NCI-H524 treated with DMSO at 0.1 percent for 48 hours (cell line): Measurements from ENCODE around the gene ODF4.

Experiments
- DNase-seq: peaks from one replicate; lab custom pipeline; 2025; lab: John Stamatoyannopoulos, UW

The ODF4 gene, protein sequence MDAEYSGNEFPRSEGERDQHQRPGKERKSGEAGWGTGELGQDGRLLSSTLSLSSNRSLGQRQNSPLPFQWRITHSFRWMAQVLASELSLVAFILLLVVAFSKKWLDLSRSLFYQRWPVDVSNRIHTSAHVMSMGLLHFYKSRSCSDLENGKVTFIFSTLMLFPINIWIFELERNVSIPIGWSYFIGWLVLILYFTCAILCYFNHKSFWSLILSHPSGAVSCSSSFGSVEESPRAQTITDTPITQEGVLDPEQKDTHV

GRCh38 chr17:8339540-8339939, at the start of gene ODF4:
Gene ODF4, plus strand, starts transcription at chr17:8339840. Its CDS starts 212 bp downstream, at chr17:8340052.
- DNase-seq = no peak

GRCh38 chr17:8290043-8290442, 49.6 kb upstream of the ODF4 start:
- DNase-seq = no peak

DNA sequence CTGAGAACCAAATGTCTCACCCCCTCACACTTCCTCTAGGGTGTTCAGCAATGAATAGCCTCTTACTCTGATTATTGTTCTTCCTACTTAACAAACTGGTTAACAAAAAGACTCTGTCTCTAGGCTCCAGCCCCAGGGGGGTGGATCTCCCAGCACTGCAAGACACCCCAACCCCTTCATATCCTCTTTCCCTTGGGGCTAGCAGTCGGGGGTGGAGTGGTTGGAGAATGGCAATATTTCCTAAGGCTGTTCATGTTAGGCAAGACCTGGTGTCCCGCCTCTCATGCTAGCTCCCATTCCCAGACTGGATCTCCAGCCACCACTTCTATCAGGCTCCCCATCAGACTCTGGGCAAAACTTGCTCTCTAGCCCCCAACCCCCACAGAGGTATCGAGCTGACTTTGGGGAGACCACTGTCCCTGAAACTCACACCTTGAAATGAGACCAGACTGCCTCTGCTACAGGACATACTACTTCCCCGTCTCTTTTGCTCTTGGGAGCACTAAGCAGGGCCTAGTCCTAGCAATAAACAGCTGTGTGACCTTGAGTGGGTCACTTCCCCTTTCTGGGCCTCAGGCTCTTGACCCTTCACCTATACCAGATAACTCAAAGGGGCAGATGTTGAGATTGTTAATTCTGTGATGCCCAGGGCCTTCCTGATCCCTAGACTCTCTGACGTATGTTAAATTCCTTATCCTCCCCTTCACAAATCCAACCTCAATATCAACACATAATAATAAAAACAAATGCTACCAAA, 46.8 kb upstream of the ODF4 start:
- DNase-seq = no peak

DNA sequence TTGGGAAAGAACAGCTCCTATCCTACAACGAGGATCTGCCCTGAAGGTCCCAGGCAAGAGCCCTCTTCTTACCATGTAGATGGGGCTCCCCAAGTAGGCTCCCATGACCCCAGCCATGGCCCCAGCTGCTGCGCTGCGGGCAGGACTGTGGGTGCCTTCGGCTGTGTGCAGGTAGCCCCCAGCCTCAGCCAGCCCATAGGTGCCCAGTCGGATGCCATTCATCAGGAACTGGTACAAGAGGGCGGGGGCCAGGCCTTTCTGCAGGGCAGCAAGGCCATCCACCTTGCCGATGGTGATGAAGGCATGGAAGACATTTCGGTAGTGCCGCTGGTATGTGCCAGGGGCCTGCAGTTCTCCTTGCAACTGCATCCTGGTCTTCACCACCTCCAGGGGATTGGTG, 45.3 kb upstream of the ODF4 start:
- DNase-seq = no peak

- no peak for DNase-seq
These were observed 44.8 kb upstream of the ODF4 start for GRCh38 chr17:8294814-8295316.

DNA sequence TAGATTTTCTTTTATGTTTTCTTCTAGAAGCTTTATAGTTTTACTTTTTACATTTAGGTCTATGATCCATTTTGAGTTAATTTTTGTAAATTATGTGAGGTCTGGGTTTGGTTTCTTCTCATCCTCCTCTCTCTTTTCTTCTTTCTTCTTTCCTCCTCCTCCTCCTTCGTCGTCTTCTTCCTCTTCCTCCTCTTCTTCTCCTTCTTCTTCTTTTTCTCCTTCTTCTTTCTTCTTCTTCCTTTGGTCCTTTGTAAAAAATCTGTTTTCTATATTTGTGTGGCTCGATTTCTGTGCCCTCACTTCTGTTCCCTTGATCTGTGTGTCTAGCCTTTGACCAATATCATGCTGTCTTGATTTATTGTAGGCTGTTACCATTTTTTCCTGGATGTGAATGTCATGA, 39.4 kb upstream of the ODF4 start:
- DNase-seq = no peak

DNA sequence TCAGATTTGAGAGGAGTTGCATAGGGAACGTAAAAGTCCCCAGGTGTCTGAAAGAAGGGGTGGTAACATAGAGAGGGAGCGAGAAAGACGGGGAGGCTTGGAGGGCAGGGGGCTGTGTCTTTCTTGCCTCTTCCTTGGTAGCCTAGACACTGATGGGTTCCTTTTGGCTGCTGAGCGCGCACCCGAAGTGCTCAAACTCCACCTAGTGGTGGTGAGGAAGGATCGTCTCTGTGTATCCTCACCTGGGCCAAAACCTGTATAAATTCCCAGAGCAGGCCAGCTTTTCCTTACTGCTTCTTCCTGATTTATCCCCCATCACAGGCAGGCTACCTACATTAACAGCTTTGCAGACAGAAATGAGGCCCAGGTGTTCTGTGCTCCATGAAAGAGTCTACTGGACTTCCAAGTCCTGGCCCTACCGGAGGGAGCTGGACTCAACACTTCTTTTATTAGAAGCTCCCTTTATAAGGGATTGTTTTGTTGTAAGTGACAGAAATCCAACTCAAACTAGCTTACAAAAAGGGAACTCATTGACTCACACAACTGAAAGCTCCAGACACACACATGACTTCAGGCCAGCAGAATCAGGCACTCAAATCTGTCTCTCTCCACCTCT, 38.9 kb upstream of the ODF4 start:
- no peak for DNase-seq

GRCh38 chr17:8310601-8311123, 29.0 kb upstream of the ODF4 start:
- no peak for DNase-seq

DNA sequence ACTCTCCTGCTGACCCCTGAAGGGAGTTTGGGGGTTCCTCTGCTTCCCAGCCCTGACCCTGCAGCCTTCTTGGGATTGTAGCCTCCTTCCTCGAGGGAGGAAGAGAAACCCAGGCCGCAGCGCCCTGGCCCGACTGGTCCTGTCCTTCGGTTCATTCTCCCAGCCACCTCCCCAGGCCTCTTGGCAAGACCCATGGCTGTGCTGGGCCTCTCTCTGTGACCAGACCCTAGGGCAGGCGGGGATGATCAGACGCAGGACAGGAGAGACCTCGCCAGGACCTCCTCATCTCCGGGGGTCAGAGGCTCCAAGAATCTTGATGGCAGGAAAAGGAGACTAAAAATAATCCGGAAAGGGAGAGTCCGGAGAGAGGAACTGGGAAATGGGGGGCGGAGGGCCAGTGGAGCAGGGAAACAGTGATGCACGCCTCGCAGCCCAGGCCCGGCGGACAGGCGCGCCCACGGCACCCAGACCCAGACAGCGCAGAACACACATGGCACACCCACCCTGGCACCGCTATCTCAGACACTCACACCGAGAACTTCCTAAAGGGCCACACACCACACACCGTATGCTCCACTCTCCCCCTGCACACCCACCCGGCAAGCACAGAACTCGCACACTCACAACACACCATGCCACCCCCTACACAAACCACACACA, 28.4 kb upstream of the ODF4 start:
- DNase-seq = no peak

DNA sequence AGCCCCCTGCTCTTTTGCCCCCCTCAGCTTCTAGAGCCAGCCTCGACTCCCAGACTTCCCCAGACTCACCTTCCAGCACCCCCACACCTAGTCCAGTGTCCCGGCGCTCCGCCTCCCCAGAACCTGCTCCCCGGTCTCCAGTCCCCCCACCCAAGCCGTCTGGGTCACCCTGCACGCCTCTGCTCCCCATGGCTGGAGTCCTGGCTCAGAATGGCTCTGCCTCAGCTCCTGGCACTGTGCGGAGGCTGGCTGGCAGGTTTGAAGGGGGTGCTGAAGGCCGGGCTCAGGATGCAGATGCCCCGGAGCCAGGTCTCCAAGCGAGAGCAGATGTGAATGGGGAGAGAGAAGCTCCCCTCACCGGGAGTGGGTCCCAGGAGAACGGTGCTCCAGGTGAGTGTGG, 27.4 kb upstream of the ODF4 start:
- no peak for DNase-seq

DNA sequence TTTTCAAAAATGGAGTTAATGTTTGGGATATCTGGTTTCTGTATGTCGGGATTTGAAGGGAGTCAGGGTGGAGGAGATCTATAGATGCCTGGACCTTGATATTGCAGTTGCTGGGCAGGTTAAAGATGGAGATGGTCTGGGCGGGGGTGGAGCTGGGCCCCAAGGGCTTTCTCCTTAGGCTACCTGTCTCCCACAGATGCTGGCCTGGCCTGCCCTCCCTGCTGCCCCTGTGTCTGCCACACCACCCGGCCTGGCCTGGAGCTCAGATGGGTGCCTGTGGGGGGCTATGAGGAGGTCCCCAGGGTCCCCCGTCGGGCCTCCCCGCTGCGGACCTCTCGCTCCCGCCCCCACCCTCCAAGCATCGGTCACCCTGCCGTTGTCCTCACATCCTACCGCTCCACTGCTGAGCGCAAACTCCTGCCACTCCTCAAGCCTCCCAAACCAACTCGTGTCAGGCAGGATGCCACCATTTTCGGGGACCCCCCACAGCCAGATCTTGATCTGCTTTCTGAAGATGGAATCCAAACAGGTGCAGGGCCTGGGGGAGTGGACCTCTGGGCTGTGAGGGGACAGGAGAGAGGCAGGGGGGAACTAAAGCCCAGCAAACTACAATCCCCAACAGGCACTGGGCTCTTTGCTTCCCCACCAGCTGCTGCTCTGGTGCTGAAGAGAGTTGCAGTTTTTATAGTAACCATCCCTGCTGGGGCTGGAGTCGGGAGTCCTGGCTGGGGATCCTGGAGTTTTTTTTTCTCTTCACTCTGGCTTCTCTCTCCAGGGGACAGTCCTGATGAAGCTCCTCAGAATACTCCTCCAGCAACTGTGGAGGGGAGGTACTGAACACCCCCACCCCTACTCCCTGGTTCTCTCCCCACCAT, 26.7 kb upstream of the ODF4 start:
- no peak for DNase-seq

- no peak for DNase-seq
These were observed 24.6 kb upstream of the ODF4 start for GRCh38 chr17:8314797-8315763.

GRCh38 chr17:8315764-8316217, 23.8 kb upstream of the ODF4 start:
- no peak for DNase-seq

GRCh38 chr17:8318010-8318935, 21.4 kb upstream of the ODF4 start:
- DNase-seq = no peak

DNA sequence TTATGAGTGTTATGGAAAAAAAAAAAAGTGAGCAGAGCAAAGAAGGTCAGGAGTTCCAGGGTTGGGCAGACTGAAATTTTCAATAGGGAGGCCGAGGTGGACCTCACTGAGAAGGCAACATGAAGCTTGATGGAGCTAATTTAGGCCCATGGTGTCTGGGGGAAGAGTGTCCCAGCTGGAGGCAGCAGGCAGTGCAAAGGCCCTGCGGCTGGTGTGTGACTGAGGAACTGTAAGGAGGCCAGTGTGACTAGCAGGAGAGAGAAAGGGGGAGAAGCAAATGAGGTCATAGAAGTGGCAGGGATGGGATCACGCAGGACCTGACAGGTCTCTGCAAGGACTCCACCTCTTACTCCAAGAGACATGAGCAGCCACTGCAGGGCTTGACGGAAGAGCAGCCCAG, 19.4 kb upstream of the ODF4 start:
- DNase-seq = no peak

GRCh38 chr17:8320990-8321389, 18.6 kb upstream of the ODF4 start:
- no peak for DNase-seq

- no peak for DNase-seq
These were observed 17.6 kb upstream of the ODF4 start for GRCh38 chr17:8322061-8322460.

DNA sequence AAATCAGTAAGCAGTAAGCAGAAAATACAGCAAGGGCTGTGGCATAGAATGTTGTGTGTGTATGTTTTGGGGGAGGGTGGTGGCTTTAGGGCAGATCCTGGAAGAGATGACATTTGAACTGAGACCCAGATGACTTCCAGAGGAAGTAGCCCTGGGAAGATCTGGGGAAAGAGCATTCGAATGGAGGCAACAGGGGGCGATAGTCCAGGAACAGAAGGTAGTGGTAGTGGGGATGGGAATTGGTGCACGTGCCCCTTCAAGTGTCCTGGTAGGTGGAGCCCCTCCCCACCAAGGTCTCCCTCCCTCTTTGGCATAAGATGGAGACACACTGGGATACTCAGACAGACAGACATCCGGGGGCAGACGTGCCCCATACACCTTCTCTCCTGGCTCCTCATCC, 15.5 kb upstream of the ODF4 start:
- no peak for DNase-seq

GRCh38 chr17:8324923-8325322, 14.7 kb upstream of the ODF4 start:
- DNase-seq = no peak
